ENCODE results near the gene PLXNA3. TPM values are rescaled to one million over a fixed set of nuclear protein-coding genes. Genes with fewer than 3 reads are reported as not detected.

The PLXNA3 gene
- total RNA-seq (2014; rRNA removed; shearing (Covaris generic)) = 2.3 and 4.5 TPM in 2 replicates

GRCh38 chrX:154458116-154458953 lies at the start of gene PLXNA3:
Gene PLXNA3 (plus strand): TSS chrX:154458281. CDS start chrX:154460184, 1,903 bp downstream.
- peak within 1 kb of the TSS; percentile 61 for H3K4me3 ChIP-seq (ENCODE audit: insufficient read depth, low read depth, low read length)
- H3K36me3 ChIP-seq (replicated peaks; ENCODE audit: control insufficient read depth, insufficient read depth, low read length) = no peaks in the 10 kb centered on the region; the same call in 1 of the 2 replicates
- DNase-seq = peak; percentile 94
- H3K27me3 ChIP-seq (ENCODE audit: control insufficient read depth, insufficient read depth, low read length) = no peaks in the 10 kb centered on the region

DNA sequence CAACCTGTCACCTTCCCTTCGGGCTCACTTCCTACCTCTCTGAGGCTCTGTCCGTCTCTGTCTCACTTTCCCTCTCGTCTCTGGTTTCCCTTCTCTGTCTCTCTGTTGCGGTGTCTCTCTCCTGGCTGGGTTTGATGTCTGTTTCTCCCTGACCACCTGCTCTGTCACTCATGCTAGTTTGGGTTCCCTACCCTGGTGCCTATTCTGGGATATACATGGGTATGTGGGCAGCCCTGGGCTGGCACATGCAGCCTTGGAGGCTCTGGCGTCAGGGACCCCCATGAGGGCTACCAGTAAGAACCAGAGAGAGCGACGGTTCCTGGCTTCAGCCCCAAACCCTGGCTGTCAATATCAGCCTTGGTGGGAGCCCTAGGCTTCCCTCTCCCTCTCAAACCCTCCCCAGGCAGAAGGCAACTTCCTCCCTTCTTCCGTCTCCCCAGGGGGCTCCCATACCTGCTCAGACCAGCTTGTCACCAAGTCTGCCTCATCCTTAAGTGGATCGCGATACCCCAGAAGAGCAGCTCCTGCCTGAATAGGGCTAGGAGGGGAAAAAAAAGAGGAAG lies 49.3 kb upstream of the PLXNA3 start:
- DNase-seq = no peak
- Histone ChIP-seq H3K4me3 (ENCODE audit: insufficient read depth, low read depth, low read length) (peak overlapping the region; percentile 31), H3K36me3 (replicated peaks; ENCODE audit: control insufficient read depth, insufficient read depth, low read length) (no peaks in the 10 kb centered on the region; the same call in 1 of the 2 replicates), H3K27me3 (ENCODE audit: control insufficient read depth, insufficient read depth, low read length) (no peaks in the 10 kb centered on the region)

DNA sequence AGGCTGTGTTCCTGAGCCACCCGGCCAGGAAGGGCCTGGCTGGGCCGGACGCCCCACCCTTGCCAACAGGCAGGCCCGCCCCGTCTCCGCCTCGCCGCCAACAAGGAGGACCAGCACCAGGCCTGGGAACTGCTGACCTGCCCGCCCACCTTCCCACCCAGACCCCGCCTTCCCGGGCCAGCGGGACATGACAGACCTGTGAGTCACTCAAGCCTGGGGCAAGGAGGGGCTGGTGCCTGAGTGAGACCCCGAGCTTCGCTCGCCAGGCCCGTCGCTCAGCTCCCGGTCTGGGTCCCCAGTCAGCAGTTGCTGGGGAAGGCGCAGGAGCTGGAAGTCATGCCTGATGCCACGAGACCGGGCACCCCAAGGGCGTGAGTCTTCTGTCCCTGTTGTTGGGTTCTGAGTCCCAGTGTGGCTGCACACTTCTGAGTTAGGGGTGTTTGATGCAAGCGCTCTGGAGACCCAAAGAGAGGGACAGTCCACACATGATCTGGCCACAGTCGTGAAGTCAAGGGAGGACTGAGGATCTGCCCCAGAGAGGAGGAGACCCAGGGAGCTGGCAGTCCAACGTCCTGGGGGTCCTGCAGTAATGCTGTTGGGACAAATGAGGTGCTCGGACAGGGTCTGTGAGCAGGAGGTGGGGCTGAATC lies 48.7 kb upstream of the PLXNA3 start, which contains the start of gene DNASE1L1:
Gene DNASE1L1 (minus strand): TSS at position 33 of the 650 bp plus-strand sequence. CDS start 3,686 bp downstream, outside the sequence.
- Histone ChIP-seq H3K4me3 (ENCODE audit: insufficient read depth, low read depth, low read length) (peak within 1 kb of the TSS; percentile 31), H3K27me3 (ENCODE audit: control insufficient read depth, insufficient read depth, low read length) (no peaks in the 10 kb centered on the region), H3K36me3 (replicated peaks; ENCODE audit: control insufficient read depth, insufficient read depth, low read length) (no peaks in the 10 kb centered on the region; the same call in 1 of the 2 replicates)
- DNase-seq = peak; percentile 92

- Histone ChIP-seq H3K4me3 (ENCODE audit: insufficient read depth, low read depth, low read length) (peak overlapping the region; percentile 77), H3K36me3 (replicated peaks; ENCODE audit: control insufficient read depth, insufficient read depth, low read length) (no peaks in the 10 kb centered on the region; the same call in 1 of the 2 replicates), H3K27me3 (ENCODE audit: control insufficient read depth, insufficient read depth, low read length) (no peaks in the 10 kb centered on the region)
- DNase-seq = peak; percentile 89
Measured at GRCh38 chrX:154411981-154412340, 46.1 kb upstream of the PLXNA3 start.

DNA sequence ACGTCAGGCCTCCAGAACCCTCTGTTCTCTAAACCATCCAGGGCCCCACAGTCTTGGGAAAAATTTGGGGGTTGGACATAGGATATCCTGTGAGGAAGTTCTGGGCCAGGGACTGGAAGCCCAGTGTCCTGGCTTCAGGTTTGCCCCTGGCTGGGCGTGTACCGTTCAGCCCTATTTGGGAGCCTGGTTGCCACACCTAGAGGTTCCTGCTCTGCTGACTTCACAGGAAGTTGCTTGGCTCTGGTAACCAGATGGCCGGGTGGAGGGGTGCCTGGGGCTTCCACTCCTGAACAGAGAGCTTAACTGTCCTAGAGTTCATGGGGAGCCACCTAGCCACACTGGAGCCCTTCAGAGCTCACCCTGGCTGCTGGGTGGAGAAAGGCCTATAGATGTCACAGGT lies 45.6 kb upstream of the PLXNA3 start:
- Histone ChIP-seq H3K36me3 (replicated peaks; ENCODE audit: control insufficient read depth, insufficient read depth, low read length) (no peaks in the 10 kb centered on the region; the same call in 1 of the 2 replicates), H3K4me3 (ENCODE audit: insufficient read depth, low read depth, low read length) (peak overlapping the region; percentile 77), H3K27me3 (ENCODE audit: control insufficient read depth, insufficient read depth, low read length) (no peaks in the 10 kb centered on the region)
- no peak for DNase-seq

DNA sequence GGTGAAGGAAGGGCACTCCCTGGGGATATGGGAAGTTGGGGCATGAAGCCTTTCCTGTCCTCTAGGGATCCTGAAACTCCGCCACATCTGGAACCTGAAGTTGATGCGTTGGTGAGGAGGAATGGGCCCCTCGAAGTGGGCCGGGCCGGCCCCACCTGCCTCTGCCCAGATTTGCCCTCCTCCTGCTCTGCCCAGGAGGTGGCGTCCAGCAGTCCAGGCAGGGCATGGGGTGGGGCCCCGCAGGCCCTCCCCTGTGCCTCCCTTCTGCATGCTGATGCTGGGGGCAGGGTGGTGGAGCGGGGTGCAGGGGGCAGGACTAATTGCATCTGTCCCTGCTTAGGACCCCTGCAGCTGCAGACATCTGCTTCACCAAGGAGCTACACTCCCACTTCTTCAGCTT lies 44.9 kb upstream of the PLXNA3 start:
- Histone ChIP-seq H3K27me3 (ENCODE audit: control insufficient read depth, insufficient read depth, low read length) (no peaks in the 10 kb centered on the region), H3K4me3 (ENCODE audit: insufficient read depth, low read depth, low read length) (no peak overlapping the region), H3K36me3 (replicated peaks; ENCODE audit: control insufficient read depth, insufficient read depth, low read length) (no peaks in the 10 kb centered on the region; the same call in 1 of the 2 replicates)
- no peak for DNase-seq

DNA sequence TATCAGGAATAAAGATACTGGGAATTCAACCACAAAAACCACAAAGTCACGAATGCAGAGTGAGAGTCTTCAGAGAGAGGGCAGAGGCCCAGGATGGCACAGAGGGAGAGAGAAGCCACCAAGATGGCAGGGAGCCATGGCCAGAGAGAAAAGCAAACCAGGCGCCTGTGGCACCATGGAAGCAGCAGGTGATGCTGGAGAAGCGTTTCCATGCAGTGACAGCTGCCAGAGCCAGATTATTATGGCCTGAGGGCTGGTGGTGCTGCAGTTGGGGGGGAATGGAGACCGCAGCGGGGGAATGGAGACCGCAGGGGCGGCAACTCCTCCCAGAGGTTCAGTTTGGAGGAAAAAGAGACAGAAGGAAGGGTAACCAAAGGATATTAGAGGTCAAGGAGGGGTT lies 40.9 kb upstream of the PLXNA3 start:
- no peaks in the 10 kb centered on the region; the same call in 1 of the 2 replicates for H3K36me3 ChIP-seq (replicated peaks; ENCODE audit: control insufficient read depth, insufficient read depth, low read length)
- no peak for DNase-seq
- no peaks in the 10 kb centered on the region for H3K27me3 ChIP-seq (ENCODE audit: control insufficient read depth, insufficient read depth, low read length)
- H3K4me3 ChIP-seq (ENCODE audit: insufficient read depth, low read depth, low read length) = no peak overlapping the region

DNA sequence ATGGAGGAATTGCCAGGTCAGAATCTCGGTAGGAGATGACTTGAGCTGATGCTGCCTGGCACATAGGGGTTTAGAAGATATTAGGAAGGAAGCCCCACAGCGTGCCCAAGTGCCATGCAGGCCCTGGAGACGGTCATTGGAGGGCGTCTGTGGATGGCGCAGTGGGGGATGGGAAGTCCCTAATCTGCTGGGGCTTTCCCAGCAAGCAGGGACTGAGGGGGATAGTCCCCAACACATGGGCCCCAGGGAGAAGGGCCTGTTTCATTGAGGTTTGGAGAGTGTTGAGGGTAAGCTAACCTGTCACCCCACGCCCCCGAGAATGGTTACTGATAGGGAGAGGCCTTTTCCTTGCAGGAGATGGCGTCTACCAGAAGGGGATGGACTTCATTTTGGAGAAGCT lies 38.9 kb upstream of the PLXNA3 start:
- Histone ChIP-seq H3K36me3 (replicated peaks; ENCODE audit: control insufficient read depth, insufficient read depth, low read length) (no peaks in the 10 kb centered on the region; the same call in 1 of the 2 replicates), H3K4me3 (ENCODE audit: insufficient read depth, low read depth, low read length) (no peak overlapping the region), H3K27me3 (ENCODE audit: control insufficient read depth, insufficient read depth, low read length) (no peaks in the 10 kb centered on the region)
- no peak for DNase-seq

DNA sequence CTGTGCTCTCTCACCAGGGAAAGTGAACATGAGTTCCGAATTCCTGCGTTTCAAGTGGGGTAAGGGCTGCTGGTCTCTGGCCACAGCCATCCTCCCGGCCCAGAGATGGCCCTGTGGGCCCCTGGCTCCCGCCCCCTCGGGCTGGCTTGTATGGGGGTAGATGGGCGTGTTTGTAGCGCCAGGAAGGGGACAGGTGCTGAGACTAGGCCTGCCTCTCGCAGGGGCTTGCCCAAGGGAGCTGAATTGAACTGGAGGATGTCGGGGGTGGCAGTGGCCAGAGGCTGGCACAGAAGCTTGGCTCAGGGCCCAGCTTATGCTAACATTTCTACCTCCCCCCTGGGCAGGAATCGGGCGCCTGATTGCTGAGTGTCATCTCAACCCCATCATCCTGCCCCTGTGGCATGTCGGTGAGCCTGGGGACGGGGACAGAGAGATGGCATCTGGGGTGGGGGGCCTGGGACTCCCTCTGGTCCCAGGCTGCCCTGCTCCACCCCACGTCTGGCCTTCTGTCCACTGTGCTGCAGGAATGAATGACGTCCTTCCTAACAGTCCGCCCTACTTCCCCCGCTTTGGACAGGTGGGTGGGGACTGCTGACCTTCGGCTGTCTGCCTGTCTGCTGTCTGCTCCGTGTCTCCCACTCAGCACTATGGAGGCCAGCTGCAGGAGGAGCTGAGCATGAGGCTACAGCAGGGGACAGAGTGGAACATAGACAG lies 38.2 kb upstream of the PLXNA3 start:
- Histone ChIP-seq H3K27me3 (ENCODE audit: control insufficient read depth, insufficient read depth, low read length) (no peaks in the 10 kb centered on the region), H3K4me3 (ENCODE audit: insufficient read depth, low read depth, low read length) (no peak overlapping the region), H3K36me3 (replicated peaks; ENCODE audit: control insufficient read depth, insufficient read depth, low read length) (no peaks in the 10 kb centered on the region; the same call in 1 of the 2 replicates)
- no peak for DNase-seq

DNA sequence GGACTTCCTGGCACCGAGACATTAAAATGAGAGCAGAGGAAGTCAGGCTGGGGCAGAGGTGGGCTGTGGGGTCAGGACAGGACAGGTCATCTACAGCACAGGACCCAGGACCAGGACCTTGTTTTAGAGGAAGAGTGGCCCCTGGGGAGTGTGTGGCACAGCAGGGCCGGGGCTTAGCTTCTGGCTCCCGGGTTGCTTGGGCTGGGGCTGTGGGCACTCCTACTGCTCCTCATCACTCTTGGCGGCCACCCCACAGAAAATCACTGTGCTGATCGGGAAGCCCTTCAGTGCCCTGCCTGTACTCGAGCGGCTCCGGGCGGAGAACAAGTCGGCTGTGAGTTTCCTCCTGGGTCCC lies 37.7 kb upstream of the PLXNA3 start:
- Histone ChIP-seq H3K36me3 (replicated peaks; ENCODE audit: control insufficient read depth, insufficient read depth, low read length) (no peaks in the 10 kb centered on the region; the same call in 1 of the 2 replicates), H3K4me3 (ENCODE audit: insufficient read depth, low read depth, low read length) (no peak overlapping the region), H3K27me3 (ENCODE audit: control insufficient read depth, insufficient read depth, low read length) (no peaks in the 10 kb centered on the region)
- DNase-seq = no peak

DNA sequence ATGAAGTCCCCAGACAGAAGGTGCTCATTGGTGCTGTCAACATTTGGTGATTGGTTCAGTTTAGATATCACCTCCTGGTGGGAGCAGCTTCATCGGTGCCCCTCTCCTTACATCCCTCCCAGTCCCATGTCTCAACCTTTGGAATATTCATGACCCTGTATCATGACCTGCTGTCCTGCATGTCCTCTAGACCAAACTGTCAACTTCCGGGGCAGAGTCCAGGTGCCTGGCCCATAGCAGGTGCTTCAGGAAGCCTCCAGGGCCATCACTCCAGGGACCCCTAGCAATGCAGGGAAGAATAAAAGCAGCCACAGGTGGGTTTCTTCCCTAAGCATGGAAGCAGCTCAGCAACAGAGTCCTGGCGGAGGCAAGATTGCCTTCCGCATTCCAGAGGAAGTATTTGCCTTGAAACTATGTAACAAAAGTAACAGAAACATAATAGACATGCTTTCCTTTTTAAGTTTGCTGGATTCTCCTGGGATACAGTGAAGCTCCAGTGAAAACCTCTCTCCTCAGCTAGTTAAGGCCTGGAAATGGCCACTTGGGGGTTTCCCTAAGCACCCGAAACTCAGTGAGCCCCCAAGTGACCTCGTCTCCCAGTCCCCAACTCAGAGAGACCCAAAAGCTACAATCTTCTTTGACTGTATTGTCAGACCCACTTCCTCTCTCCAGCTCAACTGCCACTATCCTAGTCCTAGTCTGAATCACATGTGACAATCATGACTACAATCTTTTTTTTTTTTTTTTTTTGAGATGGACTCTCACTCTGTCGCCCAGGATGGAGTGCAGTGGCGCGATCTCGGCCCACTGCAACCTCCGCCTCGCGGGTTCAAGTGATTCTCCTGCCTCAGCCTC lies 30.9 kb upstream of the PLXNA3 start:
- H3K27me3 ChIP-seq (ENCODE audit: control insufficient read depth, insufficient read depth, low read length) = no peaks in the 10 kb centered on the region
- no peak overlapping the region for H3K4me3 ChIP-seq (ENCODE audit: insufficient read depth, low read depth, low read length)
- H3K36me3 ChIP-seq (replicated peaks; ENCODE audit: control insufficient read depth, insufficient read depth, low read length) = no peaks in the 10 kb centered on the region
- no peak for DNase-seq

GRCh38 chrX:154428176-154429171 lies 29.6 kb upstream of the PLXNA3 start, which contains the start of gene ATP6AP1:
Gene ATP6AP1 (plus strand): TSS chrX:154428677. CDS start chrX:154428693, 16 bp downstream.
- H3K27me3 ChIP-seq (ENCODE audit: control insufficient read depth, insufficient read depth, low read length) = no peaks in the 10 kb centered on the region
- no peaks in the 10 kb centered on the region; the same call in 1 of the 2 replicates for H3K36me3 ChIP-seq (replicated peaks; ENCODE audit: control insufficient read depth, insufficient read depth, low read length)
- peak within 1 kb of the TSS; percentile 57 for H3K4me3 ChIP-seq (ENCODE audit: insufficient read depth, low read depth, low read length)
- peak; percentile 96 for DNase-seq

Data from H7 (cell line).